Activated CD4-positive, alpha-beta T cell treated with anti-CD3 and anti-CD28 coated beads, Interleukin-2, amount 10 ng/mL, durations not matched to agents 24 days and 14 days (primary cell): ENCODE results near the gene FKBP1A. TPM values are rescaled to one million over a fixed set of nuclear protein-coding genes. Genes with fewer than 3 reads are reported as not detected.
A peak's percentile ranks its signal among the peaks of the same experiment; 100 is the strongest.

Source experiments
- DNase-seq: peaks from one replicate; pipeline ENCODE4 v3.0.0; 2022
- H3K27ac Mint-ChIP-seq: one replicate; pipeline ENCODE4 v1.8.0; 2022; ENCODE audit warnings: mild to moderate bottlenecking, mixed read lengths
- H3K27me3 Mint-ChIP-seq: one replicate; pipeline ENCODE4 v1.8.0; 2022; ENCODE audit warnings: mixed read lengths
- H3K36me3 Mint-ChIP-seq: one replicate; pipeline ENCODE4 v1.8.0; 2022; ENCODE audit warnings: low read depth, mild to moderate bottlenecking, mixed read lengths
- H3K4me1 Mint-ChIP-seq: one replicate; pipeline ENCODE4 v1.8.0; 2021; ENCODE audit warnings: mixed read lengths
- H3K4me3 Mint-ChIP-seq: one replicate; pipeline ENCODE4 v1.8.0; 2022; ENCODE audit warnings: mild to moderate bottlenecking, moderate library complexity, mixed read lengths
- H3K9me3 Mint-ChIP-seq: one replicate; pipeline ENCODE4 v1.8.0; 2021; ENCODE audit warnings: mixed read lengths
- intact Hi-C: fragments of 100-400 bp; cut with micrococcal nuclease; formaldehyde crosslinking; loops from one replicate; pipeline ENCODE4 v1.15.1; 2023
- total RNA-seq: library from RNA; stranded (reverse); gene quantifications from 2 replicates; pipeline ENCODE4 v1.2.3, GENCODE V29; 2022

The FKBP1A gene
- total RNA-seq, 1 donor from 2014 or later = 292 TPM

DNA sequence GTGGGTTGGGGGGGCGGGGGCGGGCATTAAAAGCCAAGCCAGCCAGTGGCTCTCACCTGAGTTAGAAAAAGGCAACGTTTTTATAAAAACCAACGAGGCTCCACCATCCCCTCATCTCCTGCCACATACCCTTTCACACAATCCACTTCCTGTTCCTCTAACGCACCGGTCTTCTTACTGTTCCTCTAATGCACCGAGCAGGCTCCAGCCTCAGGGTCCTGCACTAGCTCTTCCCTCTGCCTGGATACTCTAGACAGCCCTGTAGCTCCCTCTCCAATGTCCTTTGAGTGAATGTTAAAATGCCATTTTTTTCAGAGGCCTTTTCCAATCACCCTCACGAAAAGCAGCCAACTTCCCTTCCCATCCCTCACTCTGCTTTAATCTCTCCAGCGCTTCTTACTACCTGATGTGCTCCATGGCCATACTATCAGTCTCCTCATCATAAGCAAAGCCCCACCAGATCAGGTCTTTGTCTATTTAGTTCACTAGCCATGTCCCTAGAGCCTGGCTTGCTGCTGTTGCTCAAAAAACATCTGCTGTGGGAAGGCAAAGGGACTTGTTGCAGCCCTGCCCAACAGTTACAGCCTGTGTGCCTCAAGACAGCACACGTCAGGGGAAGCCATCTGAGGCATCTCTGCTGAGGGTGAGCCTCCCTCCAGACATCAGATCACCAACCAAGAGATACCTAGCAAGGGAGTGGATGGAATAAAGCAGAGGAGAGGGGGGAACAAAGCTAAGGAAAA, 3.9 kb downstream of the FKBP1A start:
- H3K9me3 Mint-ChIP-seq = no peaks in the 10 kb centered on the region
- H3K27ac Mint-ChIP-seq = peak overlapping the region; percentile 53
- DNase-seq = peak; percentile 79
- intact Hi-C loops = loop anchor here (1.0 kb wide), 1 partner anchor 9 kb away; no protein-coding TSS in a partner anchor
- peak overlapping the region; percentile 79 for H3K4me3 Mint-ChIP-seq
- H3K36me3 Mint-ChIP-seq = peaks cover 47% of the 10 kb centered on the region
- no peaks in the 10 kb centered on the region for H3K27me3 Mint-ChIP-seq
- peaks cover 75% of the 10 kb centered on the region for H3K4me1 Mint-ChIP-seq

DNA sequence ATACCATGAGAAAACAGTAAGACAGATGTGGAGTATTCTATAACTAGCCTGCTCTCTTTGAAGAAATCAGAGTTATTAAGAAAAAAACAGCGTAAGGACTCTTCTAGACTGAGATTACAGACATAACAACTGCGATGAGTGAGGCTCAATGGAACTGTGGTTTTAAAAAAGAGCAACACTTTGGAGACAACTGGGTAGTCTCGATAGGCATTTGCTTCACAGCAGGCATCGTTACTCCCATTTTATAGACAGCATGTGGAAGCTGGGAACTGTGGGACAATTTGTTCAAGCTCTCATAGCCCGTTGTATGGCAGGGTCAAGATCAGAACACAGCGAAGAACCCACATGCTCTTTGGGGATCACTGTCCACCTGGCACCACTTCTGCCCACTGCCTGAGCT, 4.6 kb downstream of the FKBP1A start:
- peak overlapping the region; percentile 79 for H3K4me3 Mint-ChIP-seq
- H3K36me3 Mint-ChIP-seq = peaks cover 47% of the 10 kb centered on the region
- DNase-seq = no peak
- no peaks in the 10 kb centered on the region for H3K9me3 Mint-ChIP-seq
- peaks cover 74% of the 10 kb centered on the region for H3K4me1 Mint-ChIP-seq
- peak overlapping the region; percentile 53 for H3K27ac Mint-ChIP-seq
- H3K27me3 Mint-ChIP-seq = no peaks in the 10 kb centered on the region
- intact Hi-C loops = loop anchor here (1.0 kb wide), 1 partner anchor 8 kb away; no protein-coding TSS in a partner anchor

DNA sequence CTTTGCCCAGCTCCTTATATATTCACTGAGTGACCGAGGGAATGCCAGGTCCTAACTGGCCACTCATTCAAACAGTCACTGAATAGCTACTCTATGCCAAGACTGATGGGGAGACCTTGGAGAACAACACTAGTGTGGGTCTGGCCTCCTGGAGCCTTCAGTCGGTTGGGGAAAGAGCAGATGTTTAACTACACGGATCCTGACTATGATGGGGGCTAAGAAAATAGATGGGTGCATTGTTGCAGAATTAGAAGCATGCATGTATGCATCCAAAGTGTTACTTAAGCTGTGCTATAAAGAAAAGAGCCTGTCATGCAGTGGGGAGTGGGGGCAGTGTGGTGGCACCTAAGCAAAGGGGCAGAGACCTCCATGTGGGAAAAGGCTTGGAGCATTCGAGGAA, 6.5 kb downstream of the FKBP1A start:
- H3K27me3 Mint-ChIP-seq = no peaks in the 10 kb centered on the region
- H3K9me3 Mint-ChIP-seq = no peaks in the 10 kb centered on the region
- peaks cover 50% of the 10 kb centered on the region for H3K36me3 Mint-ChIP-seq
- peaks cover 84% of the 10 kb centered on the region for H3K4me1 Mint-ChIP-seq
- intact Hi-C loops = no loop called here
- H3K4me3 Mint-ChIP-seq = no peak overlapping the region
- no peak for DNase-seq
- peak overlapping the region; percentile 0 for H3K27ac Mint-ChIP-seq

DNA sequence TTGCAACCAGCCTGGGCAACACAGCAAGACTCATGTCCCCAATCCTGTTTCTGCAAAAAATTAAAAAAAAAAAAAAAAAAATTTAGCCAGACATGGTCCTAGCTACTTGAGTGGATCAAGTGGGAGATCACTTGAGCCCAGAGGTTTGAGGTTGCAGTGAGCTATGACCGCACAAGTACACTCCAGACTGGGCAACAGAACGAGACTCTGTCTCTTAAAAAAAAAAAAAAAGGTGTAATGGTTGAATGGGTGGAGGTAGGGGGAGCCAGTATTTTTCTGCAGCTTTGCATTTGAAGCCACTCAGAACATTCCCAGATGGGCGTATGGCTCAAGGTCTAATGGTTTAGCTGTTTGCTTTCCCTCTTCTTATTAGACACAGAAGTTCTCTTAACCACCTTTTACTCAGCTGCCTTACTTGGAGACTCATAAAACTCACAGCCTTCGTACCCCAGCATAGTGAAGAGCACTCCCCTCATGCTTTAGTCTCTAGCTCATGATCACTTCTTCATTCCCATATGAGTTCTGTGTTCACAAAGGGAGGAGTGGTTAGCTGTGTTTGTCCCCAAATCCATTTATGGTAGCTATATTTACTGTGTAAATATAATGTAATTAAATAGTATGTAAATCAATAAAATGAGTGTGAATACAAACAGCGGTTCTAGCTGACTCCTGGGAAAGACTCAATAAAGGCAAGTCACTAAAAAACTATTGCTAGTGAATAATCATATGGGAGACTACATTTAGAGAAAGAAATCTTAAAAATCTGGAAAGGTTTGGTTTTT, 9.0 kb downstream of the FKBP1A start:
- no peaks in the 10 kb centered on the region for H3K9me3 Mint-ChIP-seq
- no peak overlapping the region for H3K4me3 Mint-ChIP-seq
- H3K27ac Mint-ChIP-seq = no peak overlapping the region
- intact Hi-C loops = no loop called here
- no peak for DNase-seq
- H3K36me3 Mint-ChIP-seq = peaks cover 41% of the 10 kb centered on the region
- H3K27me3 Mint-ChIP-seq = no peaks in the 10 kb centered on the region
- peaks cover 87% of the 10 kb centered on the region for H3K4me1 Mint-ChIP-seq

DNA sequence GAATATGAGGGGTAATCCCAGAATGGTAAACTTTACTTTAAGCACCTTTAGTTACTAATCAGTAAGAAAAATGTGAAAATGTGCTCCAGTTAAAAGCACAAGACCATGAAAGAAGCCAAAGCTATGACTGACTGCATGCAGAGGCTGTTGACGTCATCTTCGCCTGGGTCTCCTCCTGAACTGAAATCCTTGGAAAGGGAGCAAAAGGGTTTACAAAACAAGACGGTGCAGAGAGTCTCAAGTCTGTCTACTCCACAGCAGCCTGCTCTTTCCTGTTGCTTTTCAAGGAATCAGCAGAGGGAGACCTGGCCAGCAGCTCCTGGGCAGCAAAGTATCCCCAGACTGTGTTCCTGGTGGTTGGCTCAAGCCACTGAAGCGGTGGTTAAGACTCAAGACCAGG, 10.2 kb downstream of the FKBP1A start:
- DNase-seq = no peak
- Mint-ChIP-seq H3K27me3 (no peaks in the 10 kb centered on the region), H3K4me1 (peaks cover 88% of the 10 kb centered on the region), H3K36me3 (peaks cover 37% of the 10 kb centered on the region), H3K4me3 (no peak overlapping the region), H3K9me3 (no peaks in the 10 kb centered on the region), H3K27ac (no peak overlapping the region)
- intact Hi-C loops = no loop called here

DNA sequence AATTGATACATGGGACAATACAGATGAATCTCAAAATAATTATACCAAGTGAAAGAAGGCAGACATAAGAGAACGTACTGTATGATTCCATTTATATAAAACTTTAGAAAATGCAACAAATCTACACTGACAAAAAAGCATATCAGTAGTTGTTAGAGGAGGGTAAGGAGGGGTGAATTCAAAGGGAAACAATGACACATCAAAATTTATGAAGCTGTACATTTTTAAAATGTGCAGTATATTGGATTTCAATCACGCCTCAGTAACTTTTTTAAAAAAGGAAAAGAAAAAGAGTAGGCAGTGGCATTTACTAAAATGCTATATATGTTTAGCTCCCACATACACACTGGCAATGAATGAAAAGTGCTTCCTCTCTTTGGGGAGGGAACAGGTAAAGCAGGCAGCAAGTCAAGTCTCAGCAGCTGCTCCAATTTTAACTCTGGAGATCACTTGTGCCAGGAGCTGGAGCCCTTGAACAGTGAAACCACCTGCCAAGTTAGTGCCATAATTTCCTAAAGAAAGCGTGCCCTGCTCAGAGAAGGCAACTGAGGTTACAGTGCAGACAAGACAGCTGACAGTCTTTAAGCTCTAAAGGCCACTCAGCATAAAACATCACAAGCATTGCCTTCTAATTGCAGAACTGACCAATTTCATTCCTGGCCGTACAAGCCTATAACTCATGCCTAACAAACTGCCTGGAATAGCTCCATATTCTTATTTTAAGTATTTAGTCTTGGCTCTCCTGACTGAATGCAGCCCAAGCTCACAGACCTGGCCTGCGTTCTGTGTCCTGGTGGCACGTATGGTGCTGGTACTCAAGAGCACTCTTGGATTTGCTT, 10.9 kb downstream of the FKBP1A start:
- peaks cover 35% of the 10 kb centered on the region for H3K36me3 Mint-ChIP-seq

GRCh38 chr20:1378735-1379125, 14.1 kb downstream of the FKBP1A start:
- no peaks in the 10 kb centered on the region for H3K9me3 Mint-ChIP-seq
- H3K27me3 Mint-ChIP-seq = no peaks in the 10 kb centered on the region
- intact Hi-C loops = no loop called here
- DNase-seq = no peak
- H3K36me3 Mint-ChIP-seq = peaks cover 40% of the 10 kb centered on the region
- H3K4me3 Mint-ChIP-seq = no peak overlapping the region
- H3K27ac Mint-ChIP-seq = peak overlapping the region; percentile 14
- H3K4me1 Mint-ChIP-seq = peaks cover 85% of the 10 kb centered on the region

More for the DNA sequence above, 10.9 kb downstream of the FKBP1A start:
- no peaks in the 10 kb centered on the region for H3K9me3 Mint-ChIP-seq
- DNase-seq = no peak
- no peak overlapping the region for H3K27ac Mint-ChIP-seq
- no peaks in the 10 kb centered on the region for H3K27me3 Mint-ChIP-seq
- H3K4me1 Mint-ChIP-seq = peaks cover 89% of the 10 kb centered on the region
- H3K4me3 Mint-ChIP-seq = no peak overlapping the region
- intact Hi-C loops = no loop called here

DNA sequence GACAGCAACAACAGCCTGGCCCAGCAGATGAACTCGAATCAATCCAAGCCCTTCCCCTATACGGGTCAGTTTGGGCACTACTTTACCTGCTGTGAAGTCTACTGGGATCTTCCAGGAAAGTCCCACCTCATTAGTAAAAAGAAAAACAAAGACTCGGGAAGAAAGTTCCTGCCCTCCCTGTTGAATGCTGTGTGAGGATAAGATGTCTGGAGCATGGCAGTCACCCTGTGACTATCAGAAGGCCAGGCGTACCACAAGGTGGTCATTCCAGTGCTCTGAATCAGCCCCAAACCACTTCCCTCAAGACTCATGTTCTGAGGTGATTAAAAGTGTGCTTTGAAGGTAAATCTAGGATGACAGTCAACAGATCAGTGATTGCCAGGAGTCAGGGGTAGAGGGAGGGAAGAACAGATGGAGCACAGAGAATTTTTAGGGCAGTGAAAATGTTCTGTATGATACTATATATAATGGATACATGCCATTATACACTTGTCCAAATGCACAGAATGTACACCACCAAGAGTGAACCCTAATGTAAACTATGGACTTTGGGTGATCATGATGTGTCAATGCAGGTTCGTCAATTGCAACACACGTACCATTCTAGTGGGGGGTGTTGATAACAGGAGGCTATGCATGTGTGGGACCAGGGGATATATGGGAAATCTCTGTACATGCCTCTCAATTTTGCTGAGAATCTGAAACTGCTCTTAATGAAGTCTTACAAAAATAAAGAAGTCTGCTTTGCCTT, 14.7 kb downstream of the FKBP1A start:
- H3K27ac Mint-ChIP-seq = peak overlapping the region; percentile 82
- H3K9me3 Mint-ChIP-seq = no peaks in the 10 kb centered on the region
- DNase-seq = no peak
- peak overlapping the region; percentile 53 for H3K4me3 Mint-ChIP-seq
- no peaks in the 10 kb centered on the region for H3K27me3 Mint-ChIP-seq
- intact Hi-C loops = loop anchor here (1.0 kb wide), 2 partner anchors 14 to 53 kb away; no protein-coding TSS in a partner anchor
- peaks cover 44% of the 10 kb centered on the region for H3K36me3 Mint-ChIP-seq
- peaks cover 86% of the 10 kb centered on the region for H3K4me1 Mint-ChIP-seq

- peak overlapping the region; percentile 82 for H3K27ac Mint-ChIP-seq
- no peaks in the 10 kb centered on the region for H3K9me3 Mint-ChIP-seq
- DNase-seq = no peak
- H3K4me3 Mint-ChIP-seq = peak overlapping the region; percentile 65
- H3K27me3 Mint-ChIP-seq = no peaks in the 10 kb centered on the region
- H3K4me1 Mint-ChIP-seq = peaks cover 82% of the 10 kb centered on the region
- intact Hi-C loops = loop anchor here (1.0 kb wide), 2 partner anchors 13 to 52 kb away; no protein-coding TSS in a partner anchor
- peaks cover 47% of the 10 kb centered on the region for H3K36me3 Mint-ChIP-seq
Measured at GRCh38 chr20:1377341-1377871, 15.4 kb downstream of the FKBP1A start.

DNA sequence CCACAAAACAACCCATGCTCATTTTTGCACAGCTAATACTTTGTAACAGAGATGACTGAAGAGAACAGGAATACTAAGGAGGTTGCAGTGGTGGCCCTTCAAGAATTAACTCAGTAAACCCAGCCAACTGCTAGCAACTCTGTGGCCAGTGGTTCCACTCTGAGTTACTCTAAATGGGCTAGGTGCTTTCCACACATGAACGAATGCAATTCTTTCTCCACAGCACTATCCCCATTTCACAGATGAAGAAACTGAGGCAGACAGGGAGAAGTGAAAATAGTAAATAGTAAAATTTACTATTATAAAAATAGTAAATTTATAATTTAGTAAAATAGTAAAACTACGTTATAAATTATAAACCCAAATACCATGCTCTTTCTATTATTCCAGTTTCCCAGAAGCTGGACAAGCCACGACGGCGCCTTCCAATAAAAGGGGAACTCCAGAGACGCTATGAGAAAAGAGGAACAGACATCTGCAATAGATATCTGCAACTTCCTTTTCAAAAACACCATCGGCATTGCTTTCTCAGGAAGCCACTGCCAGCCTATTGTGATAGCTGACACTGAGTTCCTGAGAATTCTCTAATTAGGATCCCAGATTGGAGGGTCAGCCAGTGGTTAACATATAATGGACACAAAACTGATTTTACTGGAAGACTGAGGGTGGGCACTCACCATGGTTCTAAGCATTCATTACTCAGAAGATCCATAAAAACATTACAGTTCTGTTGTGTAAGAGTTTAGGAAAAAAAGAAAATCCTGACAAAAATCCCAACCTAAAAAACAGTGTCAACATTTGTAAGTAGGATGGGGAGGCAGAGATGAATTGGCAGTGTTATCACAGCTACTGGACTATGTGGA, 16.2 kb downstream of the FKBP1A start:
- DNase-seq = no peak
- Mint-ChIP-seq H3K4me1 (peaks cover 84% of the 10 kb centered on the region), H3K4me3 (peak overlapping the region; percentile 65), H3K36me3 (peaks cover 50% of the 10 kb centered on the region), H3K27me3 (no peaks in the 10 kb centered on the region), H3K27ac (peak overlapping the region; percentile 82), H3K9me3 (no peaks in the 10 kb centered on the region)
- intact Hi-C loops = loop anchor here (1.0 kb wide), 2 partner anchors 12 to 51 kb away; no protein-coding TSS in a partner anchor

DNA sequence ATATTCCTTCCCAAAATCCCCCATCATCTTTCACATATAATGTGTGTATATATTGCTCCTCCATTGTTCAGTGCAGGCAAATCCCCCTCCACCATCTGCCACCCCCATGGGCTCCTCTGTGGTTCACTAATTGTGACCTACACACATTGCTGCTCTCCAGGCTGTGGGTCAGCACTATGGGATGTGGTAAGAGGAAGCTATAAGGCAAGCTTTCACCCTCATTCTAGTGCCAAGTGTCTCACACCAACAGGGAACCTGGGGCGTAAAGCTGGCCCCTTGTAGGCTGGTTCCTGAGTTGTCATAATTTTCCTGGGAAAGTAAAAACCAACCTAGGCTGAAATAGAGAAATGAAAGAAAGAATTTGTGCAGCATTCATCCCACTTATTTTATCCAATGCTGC, 16.8 kb downstream of the FKBP1A start:
- no peaks in the 10 kb centered on the region for H3K9me3 Mint-ChIP-seq
- H3K27me3 Mint-ChIP-seq = no peaks in the 10 kb centered on the region
- DNase-seq = no peak
- peak overlapping the region; percentile 7 for H3K4me3 Mint-ChIP-seq
- peak overlapping the region; percentile 61 for H3K27ac Mint-ChIP-seq
- H3K4me1 Mint-ChIP-seq = peaks cover 83% of the 10 kb centered on the region
- intact Hi-C loops = no loop called here
- H3K36me3 Mint-ChIP-seq = peaks cover 56% of the 10 kb centered on the region

GRCh38 chr20:1375515-1375914, 17.3 kb downstream of the FKBP1A start:
- no peak for DNase-seq
- peaks cover 59% of the 10 kb centered on the region for H3K36me3 Mint-ChIP-seq
- intact Hi-C loops = no loop called here
- H3K4me3 Mint-ChIP-seq = no peak overlapping the region
- H3K9me3 Mint-ChIP-seq = no peaks in the 10 kb centered on the region
- H3K27me3 Mint-ChIP-seq = no peaks in the 10 kb centered on the region
- peaks cover 79% of the 10 kb centered on the region for H3K4me1 Mint-ChIP-seq
- peak overlapping the region; percentile 61 for H3K27ac Mint-ChIP-seq
